A549 (cell line): Measurements from ENCODE around the gene EWSR1.

ENCODE experiments used
- BHLHE40 ChIP-seq: IDR thresholded peaks from 2 replicates; pipeline ENCODE4 v1.6.1; 2012; ENCODE audit warnings: low read depth, low read length, inconsistent platforms
- CTCF ChIP-seq: fragments of >200 bp; sonication (Bioruptor Twin); formaldehyde crosslinking; IDR thresholded peaks from 3 replicates; pipeline ENCODE4 v1.5.1; 2016
- EP300 ChIP-seq, 2 experiments: fragments of >200 bp; sonication (Bioruptor Twin); formaldehyde crosslinking; IDR thresholded peaks; 2 replicates in 1 of 2; 3 replicates in 1 of 2; pipeline ENCODE4 v1.6.1; 2016 to 2017
- HOXA7 ChIP-seq: fragments of 250-450 bp; sonication (Bioruptor Pico); IDR thresholded peaks from 2 replicates; pipeline ENCODE4 v1.5.0; 2020; ENCODE audit warnings: mild to moderate bottlenecking, moderate library complexity
- POLR2A ChIP-seq: IDR thresholded peaks from 2 replicates; pipeline ENCODE4 v1.6.1; 2012; ENCODE audit warnings: mild to moderate bottlenecking, low read length

GRCh38 chr22:29233277-29233877, 34.7 kb upstream of the EWSR1 start:
- TF ChIP-seq POLR2A = no peak
- no peak for TF ChIP-seq EP300 (IDR thresholded peaks at IDR 0.05)
- TF ChIP-seq BHLHE40 = no peak
- no peak for TF ChIP-seq CTCF
- TF ChIP-seq HOXA7 (CRISPR knock-in tag) = no peak
